ENCODE measurements around the gene NPEPPS.
"Not testable (repeated sequence)": the region's sequence is repeated elsewhere in the genome, so short reads cannot be mapped to it uniquely, and the experiment has no call there.

GRCh38 chr17:47519365-47519764 lies 11.5 kb upstream of the NPEPPS start:
- not testable (repeated sequence) for TF ChIP-seq CTCF (IDR thresholded peaks at IDR 0.05; ENCODE audit: insufficient read depth, low read length, poor library complexity, severe bottlenecking); EZH2phosphoT487 (conservative IDR thresholded peaks at IDR 0.05; ENCODE audit: low read length)

All from SU-DHL-6 (cell line).